HG02973 (cell line): Measurements from ENCODE around the gene SNRK.

Source experiments
- ATAC-seq: cut with Tn5 transposase; IDR thresholded peaks from one replicate; pipeline ENCODE4 v1.9.1; 2021; ENCODE audit warnings: moderate library complexity; ENCODE audit not compliant: unreplicated experiment

SNRK gene

GRCh38 chr3:43270078-43270477 lies 16.3 kb upstream of the SNRK start:
- no peak for ATAC-seq

- ATAC-seq: no peak
Measured at GRCh38 chr3:43273416-43273815, 12.9 kb upstream of the SNRK start.

- ATAC-seq: no peak
Measured at GRCh38 chr3:43279082-43279481, 7.3 kb upstream of the SNRK start.

GRCh38 chr3:43279532-43279931 lies 6.8 kb upstream of the SNRK start:
- ATAC-seq: no peak

DNA sequence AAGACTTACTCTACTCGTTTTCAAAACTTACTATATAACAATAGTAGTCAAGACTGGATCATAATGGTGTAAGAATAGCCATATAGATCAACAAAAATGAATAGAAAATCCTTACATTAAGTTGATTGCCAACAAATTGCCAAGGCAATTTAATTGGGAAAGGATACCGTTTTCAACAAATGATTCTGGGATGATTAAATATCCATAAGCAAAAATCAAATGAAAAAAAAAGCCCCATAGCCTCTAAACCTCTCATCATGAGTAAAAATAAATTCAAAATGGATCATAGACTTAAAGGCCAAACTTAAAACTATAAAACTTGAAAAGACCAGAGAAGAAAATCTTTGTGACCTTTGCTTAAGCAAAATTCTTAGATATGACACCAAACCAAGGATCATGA lies 5.3 kb upstream of the SNRK start:
- ATAC-seq: no peak

- no peak for ATAC-seq
Measured at GRCh38 chr3:43284171-43284570, 2.2 kb upstream of the SNRK start.

- no peak for ATAC-seq
Measured at GRCh38 chr3:43285644-43286043, 696 bp upstream of the SNRK start.

DNA sequence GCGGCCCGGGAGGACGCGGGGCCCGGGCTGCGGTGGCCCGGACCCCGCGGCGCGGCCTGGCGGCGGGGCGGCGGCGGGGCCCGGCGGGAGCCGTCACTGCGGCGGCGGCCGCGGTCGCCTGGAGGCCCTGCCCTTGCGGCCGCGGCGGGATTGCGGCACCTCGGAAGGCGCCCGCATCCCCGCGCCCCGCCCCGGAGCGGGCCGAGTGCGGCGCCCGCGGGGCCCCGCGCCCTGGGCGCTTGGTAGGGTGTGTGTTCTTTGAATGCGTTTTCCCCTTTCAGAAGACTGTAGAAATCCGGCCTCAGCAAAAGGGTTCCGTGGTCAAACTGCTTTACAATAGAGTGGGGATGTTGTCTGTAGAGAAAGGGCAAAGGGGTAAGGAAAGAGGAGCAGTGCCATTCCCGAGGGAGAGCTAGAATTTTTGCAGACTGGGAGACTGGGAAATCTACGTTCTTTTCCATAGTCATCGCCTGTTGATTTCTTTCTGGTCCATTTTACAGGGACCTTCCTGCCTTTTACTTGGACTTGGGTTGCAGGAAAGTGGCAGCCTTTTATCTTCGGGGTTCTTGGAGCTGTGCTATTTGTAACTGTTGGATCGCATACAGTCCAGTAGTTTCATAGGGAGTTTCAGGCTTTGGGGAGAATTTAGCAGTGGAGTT lies 630 bp downstream of the SNRK start:
- peak; percentile 29 for ATAC-seq

GRCh38 chr3:43287500-43287873 lies 1.1 kb downstream of the SNRK start:
- no peak for ATAC-seq

- ATAC-seq: peak; percentile 31
Measured at GRCh38 chr3:43288366-43288765, 2.0 kb downstream of the SNRK start.

- ATAC-seq: no peak
Measured at GRCh38 chr3:43288850-43289249, 2.5 kb downstream of the SNRK start.

DNA sequence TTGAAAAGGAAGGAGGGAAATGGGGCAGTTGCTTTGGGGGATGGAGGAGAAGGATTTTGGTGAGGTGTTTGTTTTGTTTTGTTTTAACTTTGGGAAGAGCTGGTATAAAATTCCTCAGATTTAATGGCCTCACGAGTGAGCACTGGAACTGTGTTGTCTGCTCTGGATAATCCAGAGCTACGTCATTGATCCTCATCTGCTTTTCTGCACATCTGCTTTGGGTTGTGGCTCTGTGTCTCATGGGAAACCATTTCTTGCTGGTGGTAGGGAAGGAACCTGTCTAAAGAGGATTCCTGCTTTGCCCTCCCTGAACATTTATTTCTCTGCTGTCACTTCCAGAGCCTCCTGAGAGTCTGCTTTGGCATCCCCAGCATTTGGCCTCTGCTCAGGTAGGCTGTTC lies 3.1 kb downstream of the SNRK start:
- ATAC-seq: no peak

DNA sequence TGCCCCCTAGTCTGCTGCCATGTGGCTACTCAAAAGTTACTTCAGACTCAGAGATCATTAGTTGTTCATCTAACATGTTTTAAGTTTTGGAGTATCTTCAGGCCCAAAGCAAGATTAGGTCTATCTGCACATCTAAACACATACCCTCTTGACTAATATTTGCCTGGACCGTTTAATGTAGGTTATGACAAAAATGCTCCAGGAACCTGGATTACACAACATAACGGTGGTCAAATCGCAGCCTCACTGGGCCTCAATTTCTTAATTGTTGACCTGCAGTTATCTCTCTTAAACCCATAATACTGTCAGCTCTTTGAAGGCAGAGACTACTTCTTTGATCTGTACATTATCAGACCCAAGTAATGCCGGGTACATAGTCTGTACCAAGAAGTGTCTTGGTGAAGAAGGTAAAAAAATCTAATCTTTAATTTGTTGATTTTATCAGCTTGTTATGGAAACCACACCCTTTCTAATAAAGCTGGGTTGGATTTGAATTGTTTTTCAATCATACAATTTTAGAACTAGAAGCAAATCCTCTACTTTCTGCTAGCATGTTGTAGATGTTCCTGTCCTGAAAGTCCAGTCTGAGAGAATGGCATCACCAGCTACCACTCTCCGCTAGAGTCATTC lies 3.6 kb downstream of the SNRK start:
- no peak for ATAC-seq

DNA sequence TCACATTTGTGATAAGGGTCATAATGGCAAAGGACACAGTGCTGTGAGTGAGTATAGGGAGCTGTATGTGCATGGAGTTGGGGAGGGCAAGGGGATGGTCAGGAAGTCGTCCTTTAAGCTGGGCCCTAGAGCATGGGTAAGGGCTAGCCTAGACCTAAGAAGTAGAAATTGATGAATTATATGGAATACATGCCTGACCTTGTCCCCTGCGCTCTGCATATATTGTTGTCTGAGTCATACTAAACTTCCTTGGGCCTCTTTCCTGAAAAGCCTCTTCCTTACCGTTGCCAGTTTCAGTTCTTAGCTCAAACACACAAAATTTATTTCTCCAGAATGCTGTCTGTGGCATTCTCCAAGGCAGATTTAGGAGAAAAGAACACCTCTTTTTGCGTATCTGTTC lies 4.6 kb downstream of the SNRK start:
- no peak for ATAC-seq

- ATAC-seq: no peak
Measured at GRCh38 chr3:43291546-43291945, 5.2 kb downstream of the SNRK start.

GRCh38 chr3:43294975-43295374 lies 8.6 kb downstream of the SNRK start:
- no peak for ATAC-seq

DNA sequence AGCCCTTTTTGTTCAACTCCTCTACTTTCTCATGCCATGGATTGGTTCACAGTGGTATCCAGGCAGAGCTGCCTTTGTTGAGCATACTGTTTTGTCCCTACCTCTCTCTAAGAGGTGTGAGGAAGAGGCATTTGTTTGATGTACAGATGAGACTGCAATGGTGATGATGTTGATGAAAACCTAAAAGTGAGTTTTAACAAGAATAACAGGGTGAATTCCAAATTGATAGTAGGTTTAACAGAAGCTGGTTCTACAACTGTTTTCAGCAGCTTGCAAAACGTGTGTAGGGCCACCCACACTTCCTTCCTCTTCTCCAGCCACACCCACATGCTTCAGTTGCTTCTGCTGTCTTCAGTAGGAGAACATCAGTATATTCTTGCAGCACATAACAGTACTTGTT lies 10.2 kb downstream of the SNRK start:
- peak; percentile 84 for ATAC-seq

DNA sequence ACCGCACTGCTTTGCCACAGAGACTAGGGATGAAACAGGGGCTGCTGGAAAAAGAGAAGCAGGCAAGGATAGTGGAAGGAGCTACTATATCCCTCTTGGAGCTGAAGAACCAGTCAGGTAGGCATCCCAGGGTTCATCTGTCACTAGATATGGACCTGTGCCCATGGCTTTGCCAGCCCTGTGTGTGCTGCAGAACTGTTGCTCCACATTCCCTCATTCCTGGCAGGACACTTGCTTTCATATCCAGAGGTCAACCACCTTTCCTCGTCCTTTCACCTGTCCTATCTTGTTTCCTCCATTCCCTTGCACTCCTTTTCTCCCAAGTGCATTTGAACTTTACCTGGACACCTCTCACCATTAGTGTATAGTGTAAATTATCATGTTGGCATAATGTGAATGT lies 12.0 kb downstream of the SNRK start:
- no peak for ATAC-seq

- ATAC-seq: no peak
Measured at GRCh38 chr3:43298761-43299160, 12.4 kb downstream of the SNRK start.

DNA sequence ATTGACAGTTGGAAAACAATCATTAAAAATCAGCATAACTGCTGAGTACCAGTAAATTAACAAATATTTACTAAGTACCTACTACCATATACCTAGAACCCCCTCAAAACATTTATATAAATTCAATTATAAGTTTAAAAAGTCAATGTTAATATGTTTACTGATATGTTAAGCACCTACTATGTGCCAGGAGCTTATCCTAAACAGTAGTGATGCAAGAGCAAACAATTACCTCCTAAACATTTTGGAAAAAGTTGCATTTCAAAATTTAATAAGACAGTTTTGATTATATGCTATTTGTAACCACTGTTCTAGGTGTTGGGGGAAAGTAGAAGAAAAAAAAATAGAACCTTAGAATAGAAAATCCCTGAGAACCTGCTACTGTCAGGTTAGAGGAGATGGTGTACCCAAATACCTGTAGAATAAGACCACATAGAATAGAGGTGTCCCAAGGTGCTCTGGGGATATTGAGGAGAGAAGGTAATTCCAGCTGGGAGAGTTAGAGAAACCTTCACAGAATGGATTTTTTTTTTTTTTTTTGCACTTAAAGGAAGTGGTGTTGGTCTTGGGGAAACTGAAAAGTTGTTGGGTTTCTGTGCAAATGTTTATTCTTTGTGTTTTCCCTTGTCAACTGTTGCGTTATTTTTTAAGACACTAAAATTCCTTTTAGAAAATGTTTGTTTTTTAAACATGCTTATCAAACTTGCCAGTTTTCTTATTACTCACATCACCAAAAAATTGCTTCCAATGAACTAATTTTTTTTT lies 16.0 kb downstream of the SNRK start:
- ATAC-seq: no peak

DNA sequence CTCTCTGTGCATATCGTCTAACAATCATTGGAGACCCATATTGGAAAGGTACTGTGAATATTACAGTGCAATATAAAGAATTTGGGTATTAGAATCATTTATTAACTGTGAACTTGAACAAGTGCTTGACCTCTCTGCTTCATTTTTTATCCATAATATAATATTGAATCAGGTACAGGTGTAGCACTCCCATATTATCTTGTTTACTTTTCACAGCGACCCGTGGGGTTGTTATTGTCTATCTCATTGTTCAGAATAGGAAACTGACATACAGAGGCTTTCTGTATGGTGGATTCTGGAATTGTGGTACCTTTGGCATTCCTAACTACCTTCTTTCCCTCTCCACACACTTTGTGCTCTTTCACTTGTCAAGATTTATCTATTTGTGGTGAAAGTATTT lies 17.8 kb downstream of the SNRK start:
- ATAC-seq: no peak

GRCh38 chr3:43307226-43307625 lies 20.9 kb downstream of the SNRK start:
- no peak for ATAC-seq
